NCI-H2081 treated with DMSO at 0.1 percent for 48 hours (cell line): ENCODE measurements around the gene SNIP1.
"Not testable (repeated sequence)": the region's sequence is repeated elsewhere in the genome, so short reads cannot be mapped to it uniquely, and the experiment has no call there.

Experiments used
- DNase-seq: peaks from one replicate; lab custom pipeline; 2025; lab: John Stamatoyannopoulos, UW

SNIP1 gene

DNA sequence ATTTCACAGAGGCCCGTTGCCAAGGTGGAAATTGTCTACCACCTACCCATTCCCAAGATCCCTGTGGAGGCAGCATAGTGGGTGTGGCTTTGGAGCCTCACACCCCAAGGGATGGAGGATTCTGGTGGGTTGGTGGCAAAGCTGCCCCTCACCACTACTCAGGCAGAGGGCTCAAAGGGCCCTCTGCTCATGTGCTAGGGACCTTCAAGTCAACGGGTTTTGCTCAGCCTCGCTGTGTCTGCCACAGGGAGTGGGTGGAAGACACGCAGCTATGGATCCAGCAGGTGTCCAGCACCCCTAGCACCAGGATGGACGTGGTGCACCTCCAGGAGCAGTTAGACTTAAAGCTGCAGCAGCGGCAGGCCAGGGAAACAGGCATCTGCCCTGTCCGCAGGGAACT, 5.0 kb upstream of the SNIP1 start:
- DNase-seq, result no peak

DNA sequence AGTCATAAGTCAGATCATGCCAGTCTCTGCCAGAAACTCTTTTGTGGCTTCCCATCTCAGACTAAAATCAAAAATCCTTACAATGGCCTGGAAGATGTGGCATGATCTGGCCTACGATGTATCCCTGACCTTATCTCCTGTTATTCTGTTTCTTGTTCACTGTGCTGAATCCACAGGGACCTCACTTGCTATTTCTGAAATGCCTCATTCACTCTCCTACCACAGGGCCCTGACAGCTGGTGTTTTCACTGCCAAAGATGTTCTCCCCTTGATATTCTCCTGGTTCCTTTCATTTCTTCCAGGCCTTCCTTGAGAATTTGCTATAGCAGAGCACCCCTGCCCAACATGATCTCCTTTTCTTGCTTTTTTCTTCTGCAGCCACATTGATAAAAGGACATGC, 4.3 kb upstream of the SNIP1 start:
- no peak for DNase-seq

DNA sequence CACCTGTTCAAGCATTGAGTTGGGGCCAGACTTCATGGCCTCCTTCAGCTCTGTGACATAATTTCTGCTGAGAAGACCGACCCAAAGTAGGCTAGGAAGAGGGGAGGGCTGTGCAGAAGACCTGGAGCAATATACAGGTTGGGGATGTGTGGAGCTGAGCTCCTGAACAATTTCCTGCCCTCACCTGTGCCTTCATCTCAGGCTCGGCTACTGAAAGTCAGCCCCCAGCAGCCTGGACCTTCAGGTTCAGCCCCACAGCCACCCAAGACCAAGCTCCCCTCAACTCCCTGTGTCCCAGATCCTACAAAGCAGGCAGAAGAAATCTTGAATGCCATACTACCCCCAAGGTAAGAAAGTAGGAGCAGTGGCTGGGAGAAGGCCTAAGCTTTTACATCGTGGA, 3.3 kb upstream of the SNIP1 start:
- DNase-seq, result no peak

DNA sequence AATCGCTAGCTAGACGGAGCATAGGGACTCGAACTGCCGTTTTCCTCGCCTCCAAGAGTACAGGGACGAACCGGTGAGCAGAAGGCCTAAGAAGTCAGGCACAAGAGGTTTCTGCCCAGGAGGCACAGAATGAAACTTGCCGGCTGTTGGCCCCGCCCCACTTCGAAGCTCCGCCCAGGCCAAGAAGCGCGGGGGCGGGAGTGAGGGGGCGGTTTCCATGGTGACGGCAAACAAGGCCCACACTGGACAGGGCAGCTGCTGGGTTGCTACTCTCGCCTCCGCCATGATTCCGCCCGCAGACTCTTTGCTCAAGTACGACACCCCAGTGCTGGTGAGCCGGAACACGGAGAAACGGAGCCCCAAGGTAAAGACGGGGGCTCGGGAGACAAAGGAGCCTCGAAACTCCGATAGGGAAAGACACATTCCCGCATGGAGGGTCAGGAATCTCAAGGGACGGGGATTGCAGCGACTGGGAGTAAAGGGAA, 2.7 kb upstream of the SNIP1 start, which contains the start of gene DNALI1:
DNALI1 (plus strand) TSS at position 229 of the 485 bp plus-strand sequence; CDS start at position 284, 55 bp downstream.
- DNase-seq, result peak; percentile 68

DNA sequence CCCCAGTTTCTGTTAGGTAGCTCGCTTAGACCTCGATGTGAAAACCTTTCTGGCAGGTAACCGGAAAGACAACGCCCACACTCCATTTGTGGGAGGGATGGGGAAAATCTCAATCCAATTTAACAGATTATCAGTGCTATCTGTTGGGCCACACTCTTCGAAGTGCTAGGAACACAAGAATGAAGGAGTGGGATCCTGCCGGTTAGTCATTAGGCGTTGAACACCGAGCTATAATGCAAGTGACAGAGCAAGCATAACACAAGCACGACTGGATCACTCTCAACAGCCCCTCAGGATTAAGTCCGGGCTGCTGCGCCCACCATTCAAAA, 531 bp downstream of the SNIP1 start:
- no peak for DNase-seq

DNA sequence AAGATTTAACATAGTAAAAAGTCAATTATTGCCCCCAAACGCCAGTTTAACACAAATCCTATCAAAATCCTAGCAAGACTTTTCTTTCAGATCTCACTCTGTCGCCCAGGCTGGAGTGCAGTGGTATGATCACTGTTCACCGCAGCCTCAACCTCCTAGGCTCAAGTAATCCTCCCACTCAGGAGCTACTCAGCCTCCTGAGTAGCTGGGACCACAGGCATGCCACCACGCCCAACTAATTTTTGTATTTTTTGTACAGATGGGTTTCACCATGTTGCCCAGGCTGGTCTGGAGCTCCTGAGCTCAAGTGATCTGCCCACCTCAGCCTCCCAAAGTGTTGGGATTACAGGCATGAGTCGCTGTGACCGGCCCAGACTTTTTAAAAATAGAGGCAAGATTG, 4.8 kb downstream of the SNIP1 start:
- no peak for DNase-seq

DNA sequence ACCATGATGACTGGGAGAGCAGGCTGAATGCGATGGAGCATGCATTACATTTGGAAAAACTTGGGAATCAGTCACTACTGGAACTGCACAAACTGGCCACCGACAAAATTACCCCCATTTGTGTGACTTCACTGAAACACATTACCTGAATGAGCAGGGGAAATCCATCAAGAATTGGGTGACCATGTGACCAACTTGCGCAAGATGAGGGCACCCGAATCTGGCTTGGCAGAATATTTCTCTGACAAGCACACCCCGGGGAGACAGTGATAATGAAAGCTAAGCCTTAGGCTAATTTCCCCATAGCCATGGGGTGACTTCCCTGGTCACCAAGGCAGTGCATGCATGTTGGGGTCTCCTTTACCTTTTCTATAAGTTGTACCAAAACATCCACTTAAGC, 9.1 kb downstream of the SNIP1 start:
- DNase-seq, result no peak

DNA sequence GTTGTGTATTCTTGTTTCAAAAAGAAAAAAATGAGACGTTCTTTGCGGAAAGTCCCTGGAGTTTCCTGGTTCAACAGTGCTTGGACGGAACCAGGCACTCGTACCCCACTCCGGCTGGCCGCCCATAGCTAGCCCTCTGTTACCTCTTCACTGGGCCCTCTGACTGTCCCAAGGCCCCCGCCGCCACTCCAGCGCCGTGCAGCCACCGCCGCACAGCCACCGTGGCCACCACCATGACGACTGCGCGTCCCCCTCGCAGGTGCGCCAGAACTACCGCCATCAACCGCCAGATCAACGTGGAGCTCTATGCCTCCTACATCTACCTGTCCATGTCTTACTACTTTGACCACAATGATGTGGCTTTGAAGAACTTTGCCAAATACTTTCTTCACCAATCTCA, 9.6 kb downstream of the SNIP1 start:
- no peak for DNase-seq

DNA sequence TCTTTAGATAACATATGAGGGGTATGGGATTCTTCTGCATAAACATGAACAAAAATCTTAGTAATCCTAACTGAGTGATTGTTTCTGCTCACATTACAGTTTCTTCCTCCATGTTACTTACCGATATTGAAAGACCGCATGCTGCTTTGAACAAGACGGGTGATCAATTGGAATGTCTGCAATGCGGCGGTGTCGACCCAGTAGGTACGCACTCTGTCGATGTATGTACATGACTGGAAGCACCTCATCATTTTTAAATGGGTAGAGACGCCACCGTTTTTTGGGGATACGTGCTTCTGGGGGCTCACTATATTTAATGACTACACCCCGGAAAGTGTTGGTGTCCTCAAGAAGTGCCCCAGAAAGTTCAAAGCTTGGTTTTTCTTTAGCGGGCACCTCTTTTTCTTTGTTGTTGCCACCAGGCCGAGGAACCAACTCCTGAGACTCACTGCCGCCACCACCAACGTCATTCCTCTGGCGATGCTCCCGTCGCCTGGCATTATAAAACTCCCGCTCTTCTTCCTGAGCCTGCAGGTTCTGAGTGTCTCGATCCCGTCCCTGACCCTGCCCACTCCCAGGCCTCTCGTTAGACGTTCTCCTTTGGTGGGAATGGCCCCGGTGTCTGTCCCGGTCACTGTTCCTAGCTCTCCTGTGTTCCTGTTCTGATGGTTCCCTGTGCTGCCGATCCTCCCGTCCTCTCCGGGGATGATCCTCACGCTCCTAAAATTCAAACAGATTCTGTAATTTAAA, 13.9 kb downstream of the SNIP1 start:
- no peak for DNase-seq

DNA sequence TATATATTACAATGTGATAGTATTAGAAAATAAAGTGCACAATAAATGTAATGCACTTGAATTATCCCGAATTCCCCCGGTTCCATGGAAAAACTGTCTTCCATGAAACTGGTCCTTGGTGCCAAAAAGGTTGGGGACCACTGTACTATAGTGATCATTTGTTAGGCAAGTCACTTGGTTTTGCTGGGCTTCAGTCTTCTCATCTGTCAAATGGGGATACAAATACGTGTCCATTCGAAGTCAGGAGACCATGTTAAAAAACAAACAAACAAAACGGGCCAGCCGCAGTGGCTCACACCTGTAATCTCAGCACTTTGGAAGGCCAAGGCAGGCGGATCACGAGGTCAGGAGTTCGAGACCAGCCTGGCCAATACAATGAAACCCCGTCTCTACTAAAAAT, 14.9 kb downstream of the SNIP1 start:
- DNase-seq, result not testable (repeated sequence)

DNA sequence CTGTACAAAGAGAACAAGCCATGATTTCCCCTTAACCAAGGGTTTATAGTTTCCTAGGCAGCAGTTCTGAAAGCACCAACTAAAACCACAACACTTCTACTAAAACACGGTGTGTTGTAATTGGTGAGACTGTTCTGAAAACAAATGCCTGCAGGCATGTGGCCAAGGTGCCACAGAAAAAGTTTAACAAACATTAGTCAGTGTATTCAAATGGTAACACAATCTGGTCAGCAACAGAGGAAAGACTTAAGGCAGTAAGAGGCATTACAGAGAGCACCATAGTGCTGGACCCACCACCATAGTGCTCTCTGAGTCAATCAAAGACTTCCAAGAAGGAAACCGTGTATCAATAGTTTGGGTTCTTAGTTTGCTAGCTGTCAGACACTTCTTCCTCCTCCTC, 16.7 kb downstream of the SNIP1 start:
- DNase-seq, result no peak

DNA sequence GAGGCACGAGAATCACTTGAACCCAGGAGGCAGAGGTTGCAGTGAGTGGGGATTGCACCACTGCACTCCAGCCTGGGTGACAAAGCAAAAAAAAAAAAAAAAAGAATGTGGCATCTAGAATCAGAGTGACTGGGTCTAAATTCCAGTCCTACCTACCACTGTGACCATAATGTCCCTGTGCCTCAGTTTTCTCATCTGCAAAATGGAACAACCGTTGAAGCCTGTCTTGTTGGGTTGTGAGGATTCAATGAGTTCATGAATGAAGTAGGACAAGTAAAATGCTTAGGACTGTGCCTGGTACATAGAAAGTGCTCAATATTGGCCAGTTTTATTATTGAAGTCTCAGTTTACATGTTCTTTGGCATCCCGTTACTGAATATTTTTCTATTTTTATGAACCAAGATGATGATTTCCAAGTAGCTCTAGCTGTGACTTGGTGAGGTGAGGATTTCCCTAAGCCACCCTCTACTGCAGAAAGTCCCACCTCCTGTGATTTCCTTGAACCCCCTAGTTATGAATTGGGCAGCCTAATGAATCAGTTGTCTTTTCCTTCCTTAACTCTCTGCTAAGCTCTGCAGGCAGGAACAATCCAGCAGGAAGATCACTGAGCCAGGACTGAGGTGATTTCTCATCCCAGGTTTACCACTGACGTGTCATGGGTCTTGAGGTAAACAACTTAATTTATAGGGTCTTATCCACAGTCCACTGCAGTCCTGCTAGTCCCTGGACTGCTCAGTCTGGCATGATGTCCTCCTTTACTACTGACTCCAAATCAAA, 20.6 kb downstream of the SNIP1 start:
- DNase-seq, result no peak

DNA sequence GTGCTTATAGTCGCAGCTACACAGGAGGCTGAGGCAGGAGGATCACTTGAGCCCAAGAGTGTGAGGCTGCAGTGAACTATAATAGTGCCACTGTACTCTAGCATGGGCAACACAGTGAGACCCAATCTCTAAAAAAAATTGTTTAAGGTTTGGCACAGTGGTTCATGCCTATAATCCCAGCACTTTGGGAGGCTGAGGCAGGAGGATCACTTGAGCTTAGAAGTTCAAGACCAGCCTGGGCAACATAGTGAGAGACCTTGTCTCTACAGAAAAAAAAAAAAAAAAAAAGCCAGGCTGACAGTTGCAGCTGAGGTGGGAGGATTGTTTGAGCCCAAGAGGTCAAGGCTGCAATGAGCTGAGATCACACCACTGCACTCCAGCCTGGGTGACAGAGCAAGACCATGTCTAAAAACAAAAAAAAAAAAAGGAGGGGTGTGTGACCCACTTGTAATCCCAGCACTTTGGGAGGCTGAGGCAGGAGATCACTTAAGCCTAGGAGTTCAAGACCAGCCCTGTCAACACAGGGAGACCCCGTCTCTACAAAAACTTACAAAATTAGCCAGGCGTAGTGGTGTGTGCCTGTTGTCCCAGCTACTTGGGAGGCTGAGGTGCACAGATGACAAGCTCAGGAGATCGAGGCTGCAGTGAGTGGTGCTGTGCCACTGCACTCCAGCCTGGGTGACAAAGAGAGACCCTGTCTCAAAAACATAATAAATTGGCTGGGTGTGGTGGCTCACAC, 21.5 kb downstream of the SNIP1 start:
- not testable (repeated sequence) for DNase-seq

DNA sequence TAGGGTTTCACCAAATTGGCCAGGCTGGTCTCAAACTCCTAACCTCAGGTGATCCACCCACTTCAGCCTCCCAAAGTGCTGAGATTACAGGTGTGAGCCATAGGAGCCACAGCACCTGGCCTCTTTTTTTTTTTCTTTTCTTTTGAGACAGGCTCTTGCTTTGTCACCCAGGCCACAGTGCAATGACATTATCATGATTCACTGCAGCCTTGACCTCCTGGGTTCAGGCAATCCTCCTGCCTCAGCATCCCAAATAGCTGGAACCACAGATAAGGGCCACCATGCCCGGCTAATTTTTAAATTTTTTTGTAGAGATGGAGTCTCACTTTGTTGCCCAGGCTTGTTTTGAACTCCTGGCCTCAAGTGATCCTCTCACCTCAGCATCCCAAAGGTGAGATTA, 24.2 kb downstream of the SNIP1 start:
- not testable (repeated sequence) for DNase-seq

DNA sequence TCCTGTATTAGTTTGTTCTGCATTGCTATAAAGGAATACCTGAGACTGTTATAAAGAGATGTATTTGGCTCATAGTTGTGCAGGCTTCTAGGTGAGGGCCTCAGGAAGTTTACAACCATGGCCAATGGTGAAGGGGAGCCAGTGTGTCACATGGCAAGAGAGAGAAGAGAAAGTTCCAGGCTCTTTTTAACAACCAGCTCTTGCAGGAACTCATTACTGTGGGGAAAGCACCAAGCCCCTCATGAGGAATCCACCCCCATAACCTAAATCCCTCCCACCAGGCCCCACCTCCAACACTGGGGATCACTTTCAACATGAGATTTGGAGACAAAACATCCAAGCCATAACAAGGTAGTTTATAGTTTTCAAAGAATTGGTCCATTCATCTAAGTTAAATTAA, 34.5 kb downstream of the SNIP1 start:
- DNase-seq, result no peak

DNA sequence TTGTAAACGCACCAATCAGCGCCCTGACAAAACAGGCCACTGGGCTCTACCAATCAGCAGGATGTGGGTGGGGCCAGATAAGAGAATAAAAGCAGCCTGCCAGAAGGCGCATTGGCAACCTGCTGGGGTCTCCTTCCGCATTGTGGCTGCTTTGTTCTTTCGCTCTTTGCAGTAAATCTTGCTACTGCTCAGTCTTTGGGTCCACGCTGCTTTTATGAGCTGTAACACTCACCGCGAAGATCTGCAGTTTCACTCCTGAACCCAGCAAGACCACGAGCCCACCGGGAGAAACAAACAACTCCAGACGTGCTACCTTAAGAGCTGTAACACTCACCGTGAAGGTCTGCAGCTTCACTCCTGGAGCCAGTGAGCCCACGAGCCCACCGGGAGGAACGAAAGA, 35.2 kb downstream of the SNIP1 start:
- not testable (repeated sequence) for DNase-seq

DNA sequence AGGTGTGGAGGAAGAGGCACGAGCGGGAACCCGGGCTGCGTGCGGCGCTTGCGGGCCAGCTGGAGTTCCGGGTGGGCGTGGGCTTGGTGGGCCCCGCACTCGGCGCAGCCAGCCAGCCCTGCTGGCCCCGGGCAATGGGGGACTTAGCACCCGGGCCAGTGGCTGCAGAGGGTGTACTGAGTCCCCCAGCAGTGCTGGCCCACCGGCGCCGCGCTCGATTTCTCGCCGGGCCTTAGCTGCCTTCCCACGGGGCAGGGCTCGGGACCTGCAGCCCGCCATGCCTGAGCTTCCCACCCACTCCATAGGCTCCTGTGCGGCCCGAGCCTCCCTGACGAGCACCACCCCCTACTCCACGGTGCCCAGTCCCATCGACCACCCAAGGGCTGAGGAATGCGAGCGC, 35.9 kb downstream of the SNIP1 start:
- DNase-seq, result not testable (repeated sequence)

DNA sequence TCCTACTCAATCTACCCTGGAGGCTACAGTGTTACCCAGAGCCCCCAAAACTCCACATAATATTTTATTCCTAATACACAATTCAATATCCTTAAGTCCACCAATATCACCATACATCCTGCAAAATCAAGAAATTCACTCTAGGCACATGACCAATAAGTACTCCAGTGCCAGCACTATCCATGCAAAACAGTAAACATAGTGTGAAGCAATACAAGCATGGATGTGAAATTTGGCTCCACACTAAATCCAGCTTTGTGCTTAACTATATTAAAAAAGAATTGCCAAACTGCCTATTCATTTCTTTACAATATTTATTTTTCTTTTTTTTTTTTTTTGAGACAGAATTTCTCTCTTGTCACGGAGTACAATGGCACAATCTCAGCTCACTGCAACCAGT, 36.5 kb downstream of the SNIP1 start:
- DNase-seq, result no peak

DNA sequence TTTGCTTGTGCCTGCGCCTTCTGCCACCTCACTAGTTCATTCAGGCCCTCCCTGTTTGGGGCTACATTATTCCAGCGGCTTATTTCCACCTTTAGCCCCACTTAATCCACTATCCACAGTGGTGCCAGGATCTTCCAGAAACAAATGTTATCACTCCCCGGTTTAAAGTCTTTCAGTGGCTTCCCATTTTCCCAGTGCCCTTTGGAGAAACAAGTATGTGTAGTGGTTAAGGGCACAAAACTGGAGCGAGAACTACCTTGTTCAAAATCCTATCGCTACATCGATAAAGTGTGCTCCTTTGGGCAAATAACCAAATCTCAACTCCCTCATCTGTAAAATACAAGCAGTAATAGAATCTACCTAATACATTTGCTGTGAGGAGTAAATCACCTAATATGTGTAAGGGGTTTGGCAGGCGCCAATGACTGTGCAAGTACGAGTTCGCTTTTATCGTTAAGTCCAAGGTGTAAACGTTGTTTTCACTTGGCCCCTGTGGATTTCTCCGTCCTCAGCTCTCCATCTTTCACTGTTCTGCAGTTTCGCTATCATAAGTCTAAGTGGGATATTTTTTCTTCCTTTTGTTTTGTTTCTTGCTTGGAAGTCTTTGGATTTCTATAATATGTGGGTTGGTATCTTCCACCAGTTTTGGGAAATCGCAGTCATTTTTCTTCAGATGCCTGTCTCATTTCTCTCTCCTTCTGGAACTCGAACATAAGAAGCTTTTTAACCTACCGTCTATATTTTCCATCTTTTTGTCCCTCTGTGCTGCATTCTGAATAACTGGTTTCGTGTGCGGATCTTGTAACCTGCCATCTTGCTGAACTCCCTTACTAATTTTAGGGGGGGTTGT, 38.7 kb downstream of the SNIP1 start:
- no peak for DNase-seq

DNA sequence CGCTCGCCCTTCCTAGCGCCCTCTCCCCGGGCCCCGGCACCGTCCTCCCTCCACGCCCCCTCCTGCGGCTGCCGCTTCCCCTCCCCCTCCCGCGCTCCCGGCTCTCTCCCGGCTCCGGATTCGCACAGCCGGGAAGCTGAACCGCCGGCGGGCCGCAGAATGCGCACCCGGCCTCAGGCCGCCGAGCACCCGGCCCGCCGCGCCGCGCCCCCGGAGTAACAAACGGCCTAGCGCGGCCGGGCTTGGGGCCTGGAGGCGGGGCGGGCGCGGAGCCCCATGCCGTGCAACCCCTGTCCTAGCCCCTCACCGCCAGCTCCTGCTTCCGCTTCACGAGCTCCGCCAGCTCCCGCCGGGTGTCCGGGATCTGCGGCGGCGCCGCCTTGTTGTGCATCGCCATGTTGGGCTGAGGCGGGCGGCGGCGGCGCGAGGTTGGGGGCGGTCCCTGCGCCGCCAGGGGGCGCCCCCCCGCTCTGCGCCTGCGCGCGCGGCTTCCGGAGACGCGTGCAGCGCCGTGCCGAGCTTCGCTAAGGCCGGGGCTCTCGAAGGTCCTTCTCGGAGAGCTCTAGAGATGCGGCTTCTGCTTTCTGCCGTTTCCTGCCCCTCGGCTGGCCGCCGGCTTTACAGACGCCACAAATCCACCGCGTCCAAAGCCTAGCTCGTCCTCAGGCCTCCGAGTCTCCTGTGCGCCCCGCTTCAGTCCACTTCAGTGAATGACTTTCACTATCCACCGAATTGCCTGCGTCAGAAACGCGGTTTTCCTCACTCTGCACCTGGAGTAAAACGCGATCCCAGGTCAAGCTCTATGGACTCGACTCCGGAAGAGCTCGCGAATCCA, 39.5 kb downstream of the SNIP1 start, which contains the start of gene MEAF6:
MEAF6 (minus strand) TSS at position 417 of the 835 bp plus-strand sequence; CDS start at position 397, 20 bp downstream.
- peak; percentile 62 for DNase-seq
